ENCODE results near the gene DDX42. TPM values are rescaled to one million over a fixed set of nuclear protein-coding genes. Genes with fewer than 3 reads are reported as not detected.
"Not testable (repeated sequence)": the region's sequence is repeated elsewhere in the genome, so short reads cannot be mapped to it uniquely, and the experiment has no call there.

DDX42 gene
- total RNA-seq, 2 experiments from 2014 or later: 103 to 106 TPM

- Mint-ChIP-seq H3K36me3 (no peaks in the 10 kb centered on the region), H3K9me3 (peaks cover under 1% of the 10 kb centered on the region), H3K27me3 (no peaks in the 10 kb centered on the region), H3K4me1 (ENCODE audit: low read depth) (peaks cover 7% of the 10 kb centered on the region), H3K4me3 (no peak overlapping the region), H3K27ac (no peak overlapping the region)
- CTCF ChIA-PET: interaction anchor here (7.0 kb wide), 1 partner anchor 13 kb away, joined by 42 read pairs; no protein-coding TSS in a partner anchor
- POLR2A ChIA-PET: no interaction called here
- no peak for DNase-seq
- intact Hi-C loops (cut with micrococcal nuclease): no loop called here
These were observed 79.3 kb downstream of the DDX42 start for GRCh38 chr17:63853260-63853659.

- DNase-seq: no peak
- Mint-ChIP-seq H3K36me3 (no peaks in the 10 kb centered on the region), H3K27ac (no peak overlapping the region), H3K9me3 (no peaks in the 10 kb centered on the region), H3K4me3 (no peak overlapping the region), H3K4me1 (ENCODE audit: low read depth) (no peaks in the 10 kb centered on the region), H3K27me3 (no peaks in the 10 kb centered on the region)
- ChIA-PET POLR2A (no interaction called here), CTCF (interaction anchor here (1.0 to 7.0 kb wide), 2 partner anchors 12 to 279 kb away, joined by 7 to 42 read pairs; no protein-coding TSS in a partner anchor)
- intact Hi-C loops (cut with micrococcal nuclease): no loop called here
These were observed 80.7 kb downstream of the DDX42 start for GRCh38 chr17:63854709-63855108.

GRCh38 chr17:63855185-63855584 lies 81.2 kb downstream of the DDX42 start:
- H3K9me3 Mint-ChIP-seq: no peaks in the 10 kb centered on the region
- ChIA-PET POLR2A (no interaction called here), CTCF (interaction anchor here (1.0 to 7.0 kb wide), 3 partner anchors 11 to 278 kb away, joined by 3 to 42 read pairs (median 7); no protein-coding TSS in a partner anchor)
- no peak overlapping the region for H3K4me3 Mint-ChIP-seq
- H3K4me1 Mint-ChIP-seq (ENCODE audit: low read depth): no peaks in the 10 kb centered on the region
- H3K27ac Mint-ChIP-seq: no peak overlapping the region
- intact Hi-C loops (cut with micrococcal nuclease): no loop called here
- DNase-seq: no peak
- H3K27me3 Mint-ChIP-seq: peaks cover 2% of the 10 kb centered on the region
- no peaks in the 10 kb centered on the region for H3K36me3 Mint-ChIP-seq

- H3K36me3 Mint-ChIP-seq; H3K9me3 Mint-ChIP-seq; H3K27me3 Mint-ChIP-seq; POLR2A ChIA-PET; DNase-seq; H3K27ac Mint-ChIP-seq; H3K4me3 Mint-ChIP-seq; H3K4me1 Mint-ChIP-seq (ENCODE audit: low read depth); intact Hi-C loops (cut with micrococcal nuclease): not testable (repeated sequence)
- CTCF ChIA-PET: interaction anchor here (0.7 to 7.0 kb wide), 2 partner anchors 10 to 259 kb away, joined by 3 to 42 read pairs; no protein-coding TSS in a partner anchor
These were observed 82.5 kb downstream of the DDX42 start for GRCh38 chr17:63856425-63856824.

- DNase-seq: no peak
- Mint-ChIP-seq H3K27ac (no peak overlapping the region), H3K27me3 (peaks cover 5% of the 10 kb centered on the region), H3K4me3 (no peak overlapping the region), H3K9me3 (no peaks in the 10 kb centered on the region), H3K36me3 (no peaks in the 10 kb centered on the region), H3K4me1 (ENCODE audit: low read depth) (no peaks in the 10 kb centered on the region)
- ChIA-PET POLR2A (interaction anchor here (0.8 to 1.3 kb wide), 2 partner anchors 10 to 18 kb away, joined by 3 to 4 read pairs; no protein-coding TSS in a partner anchor), CTCF (interaction anchor here (1.0 to 3.5 kb wide), 2 partner anchors 8 to 11 kb away, joined by 4 to 19 read pairs; no protein-coding TSS in a partner anchor)
- intact Hi-C loops (cut with micrococcal nuclease): no loop called here
These were observed 85.3 kb downstream of the DDX42 start for GRCh38 chr17:63859257-63859656.

GRCh38 chr17:63866625-63867024 lies 92.7 kb downstream of the DDX42 start:
- H3K4me1 Mint-ChIP-seq (ENCODE audit: low read depth); H3K9me3 Mint-ChIP-seq; H3K27ac Mint-ChIP-seq; H3K4me3 Mint-ChIP-seq; POLR2A ChIA-PET; H3K27me3 Mint-ChIP-seq; DNase-seq; H3K36me3 Mint-ChIP-seq; intact Hi-C loops (cut with micrococcal nuclease): not testable (repeated sequence)
- CTCF ChIA-PET: interaction anchor here (0.6 to 4.9 kb wide), 18 partner anchors 8 to 689 kb away, joined by 3 to 42 read pairs (median 4); partner anchors contain the start of gene SMARCD2

Other genes starting within 250 kb of the DDX42 start
- gene DCAF7, start 223.7 kb upstream of the DDX42 start, total RNA-seq: 100 to 1,000 TPM; 118 to 119 TPM
- 10 to 100 TPM; 28.2 to 30.4 TPM for gene TACO1, start 173.3 kb upstream of the DDX42 start, total RNA-seq
- gene MAP3K3, start 151.8 kb upstream of the DDX42 start, total RNA-seq: 10 to 100 TPM; 32.8 to 34.0 TPM
- gene LIMD2, start 74.0 kb upstream of the DDX42 start, total RNA-seq: 100 to 1,000 TPM; 146 to 150 TPM
- gene STRADA, start 32.4 kb upstream of the DDX42 start, total RNA-seq: 10 to 100 TPM; 64.8 to 69.7 TPM
- gene CCDC47, start 573 bp upstream of the DDX42 start, total RNA-seq: 10 to 100 TPM; 57.6 to 60.5 TPM
- 100 to 1,000 TPM; 165 to 171 TPM for gene PSMC5, start 53.3 kb downstream of the DDX42 start, total RNA-seq
- 10 to 100 TPM; 41.5 to 42.8 TPM for gene FTSJ3, start 53.5 kb downstream of the DDX42 start, total RNA-seq
- gene SMARCD2, start 68.5 kb downstream of the DDX42 start, total RNA-seq: 100 to 1,000 TPM; 109 to 111 TPM
- not detected for gene CSH2, start 99.5 kb downstream of the DDX42 start, total RNA-seq
- not detected for gene GH2, start 107.8 kb downstream of the DDX42 start, total RNA-seq
- not detected for gene CSH1, start 122.4 kb downstream of the DDX42 start, total RNA-seq
- gene CSHL1, start 137.1 kb downstream of the DDX42 start, total RNA-seq: not detected
- under 1 TPM in 1 of 2 experiments, not detected in 1; 0.43 TPM for gene GH1, start 144.7 kb downstream of the DDX42 start, total RNA-seq
- 10 to 100 TPM; 39.1 to 40.9 TPM for gene CD79B, start 158.2 kb downstream of the DDX42 start, total RNA-seq
- under 1 TPM; 0.33 to 0.75 TPM for gene SCN4A, start 198.7 kb downstream of the DDX42 start, total RNA-seq
- gene PRR29, start 224.2 kb downstream of the DDX42 start, total RNA-seq: 1 to 10 TPM; 2.0 to 3.4 TPM
- 10 to 100 TPM; 65.0 to 66.7 TPM for gene ICAM2, start 246.5 kb downstream of the DDX42 start, total RNA-seq

Measured in activated CD4-positive, alpha-beta memory T cell treated with anti-CD3 and anti-CD28 coated beads for 36 hours (primary cell).